Fibroblast of mammary gland (primary cell): ENCODE data around the gene NRN1.

Source experiments
- DNase-seq: peaks from one replicate; pipeline ENCODE4 v3.0.0-alpha.2; 2010; ENCODE audit warnings: low read depth
- H3K4me3 ChIP-seq: 2 replicates; pipeline ENCODE4 v1.5.1; 2011; ENCODE audit warnings: low read depth, mild to moderate bottlenecking, low read length, moderate library complexity; ENCODE audit not compliant: control insufficient read depth
- TF ChIP-seq, protein P1 (sequence below): conservative IDR thresholded peaks from 2 replicates; pipeline ENCODE4 v1.5.1; 2011; ENCODE audit warnings: low read depth, low read length, inconsistent platforms; ENCODE audit not compliant: control insufficient read depth, insufficient read depth

Gene NRN1, protein sequence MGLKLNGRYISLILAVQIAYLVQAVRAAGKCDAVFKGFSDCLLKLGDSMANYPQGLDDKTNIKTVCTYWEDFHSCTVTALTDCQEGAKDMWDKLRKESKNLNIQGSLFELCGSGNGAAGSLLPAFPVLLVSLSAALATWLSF

DNA sequence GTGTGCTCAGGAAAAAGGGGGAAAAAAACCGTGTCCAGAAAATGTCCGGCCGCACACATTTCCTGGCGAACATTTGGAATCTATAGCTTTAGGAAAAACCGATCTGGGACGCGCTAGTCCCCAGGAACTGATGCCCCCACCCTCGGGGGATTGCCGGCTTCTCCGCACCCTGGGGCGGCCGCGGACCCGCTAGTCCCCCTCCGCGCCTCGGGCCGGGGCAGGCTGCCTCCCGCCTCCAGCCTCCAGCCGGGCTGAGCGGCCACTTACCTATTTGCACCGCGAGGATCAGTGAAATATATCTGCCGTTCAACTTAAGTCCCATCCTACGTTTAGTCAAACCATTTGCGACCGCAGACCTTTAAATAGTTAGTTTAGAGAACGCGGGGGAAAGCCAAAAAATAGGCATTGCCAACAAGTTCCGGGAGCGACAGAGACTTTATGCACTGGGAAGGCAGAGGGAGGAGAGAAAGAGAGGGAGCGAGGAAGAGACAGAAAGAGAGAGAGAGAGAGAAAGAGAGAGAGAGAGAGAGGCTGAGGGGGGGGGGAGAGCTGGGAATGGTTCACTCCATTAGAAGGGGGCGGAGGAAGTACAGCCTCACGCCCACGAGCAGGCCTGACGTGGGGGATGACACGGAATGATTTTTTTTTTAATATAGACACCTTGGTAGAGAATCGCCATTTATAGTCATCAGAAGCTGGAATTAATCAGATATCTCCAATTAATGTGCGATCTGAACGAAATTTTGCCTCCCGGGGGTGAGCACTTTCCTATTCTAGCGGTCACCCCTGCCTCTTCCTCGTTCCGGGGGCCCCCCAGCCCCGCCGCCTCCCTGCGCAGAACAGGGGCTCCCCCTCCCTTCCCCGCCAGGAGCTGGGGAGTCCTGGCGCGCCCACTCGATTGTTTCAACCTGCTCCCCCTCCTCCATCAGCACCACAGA, at the start of gene NRN1:
Gene NRN1, minus strand, starts transcription at position 498 of the 938 bp plus-strand sequence. Its CDS starts 176 bp downstream, at position 322.
- H3K4me3 ChIP-seq, result peak within 1 kb of the TSS; percentile 68
- TF ChIP-seq, protein P1, sequence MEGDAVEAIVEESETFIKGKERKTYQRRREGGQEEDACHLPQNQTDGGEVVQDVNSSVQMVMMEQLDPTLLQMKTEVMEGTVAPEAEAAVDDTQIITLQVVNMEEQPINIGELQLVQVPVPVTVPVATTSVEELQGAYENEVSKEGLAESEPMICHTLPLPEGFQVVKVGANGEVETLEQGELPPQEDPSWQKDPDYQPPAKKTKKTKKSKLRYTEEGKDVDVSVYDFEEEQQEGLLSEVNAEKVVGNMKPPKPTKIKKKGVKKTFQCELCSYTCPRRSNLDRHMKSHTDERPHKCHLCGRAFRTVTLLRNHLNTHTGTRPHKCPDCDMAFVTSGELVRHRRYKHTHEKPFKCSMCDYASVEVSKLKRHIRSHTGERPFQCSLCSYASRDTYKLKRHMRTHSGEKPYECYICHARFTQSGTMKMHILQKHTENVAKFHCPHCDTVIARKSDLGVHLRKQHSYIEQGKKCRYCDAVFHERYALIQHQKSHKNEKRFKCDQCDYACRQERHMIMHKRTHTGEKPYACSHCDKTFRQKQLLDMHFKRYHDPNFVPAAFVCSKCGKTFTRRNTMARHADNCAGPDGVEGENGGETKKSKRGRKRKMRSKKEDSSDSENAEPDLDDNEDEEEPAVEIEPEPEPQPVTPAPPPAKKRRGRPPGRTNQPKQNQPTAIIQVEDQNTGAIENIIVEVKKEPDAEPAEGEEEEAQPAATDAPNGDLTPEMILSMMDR, result no peak
- peak; percentile 67 for DNase-seq

DNA sequence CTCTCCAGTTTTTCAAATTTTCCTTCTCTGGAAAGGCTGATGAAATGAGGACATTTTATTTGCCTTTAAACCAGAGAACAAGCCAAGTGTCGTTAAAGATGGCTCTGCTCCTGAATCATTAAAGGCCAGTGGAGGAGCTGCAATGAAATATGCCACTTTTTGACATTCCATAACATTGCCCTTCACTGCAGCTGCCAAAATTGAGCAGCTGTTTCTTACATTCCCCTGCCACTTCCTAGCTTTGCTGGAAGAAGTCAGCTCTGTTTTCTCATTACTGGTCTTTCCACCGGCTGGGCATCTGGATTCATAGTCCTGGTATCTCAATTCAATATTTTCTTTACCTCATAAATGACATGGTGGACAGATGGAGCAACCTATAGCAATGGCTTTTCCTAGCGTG, 45.5 kb upstream of the NRN1 start:
- DNase-seq, result no peak
- TF ChIP-seq, protein P1, result no peak
- no peak overlapping the region for H3K4me3 ChIP-seq

DNA sequence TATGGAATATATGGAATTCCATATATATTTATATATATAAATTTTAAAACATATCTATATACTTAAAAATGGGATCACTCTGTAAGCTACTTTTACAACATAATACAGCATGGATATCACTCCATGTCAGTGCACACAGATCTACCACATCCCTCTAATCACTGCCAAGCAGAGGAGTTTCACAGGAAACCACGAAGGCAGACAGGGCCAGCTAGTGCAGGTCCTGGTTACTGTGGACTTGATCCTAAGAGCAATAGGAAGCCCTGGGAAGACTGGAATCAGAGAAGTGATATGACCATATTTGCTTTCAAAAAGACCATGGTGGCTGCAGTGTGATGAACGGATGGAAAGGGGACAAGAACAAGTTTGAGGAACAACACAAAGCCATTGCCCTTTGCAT, 40.0 kb upstream of the NRN1 start:
- DNase-seq, result no peak
- TF ChIP-seq, protein P1, result no peak
- H3K4me3 ChIP-seq, result no peak overlapping the region

DNA sequence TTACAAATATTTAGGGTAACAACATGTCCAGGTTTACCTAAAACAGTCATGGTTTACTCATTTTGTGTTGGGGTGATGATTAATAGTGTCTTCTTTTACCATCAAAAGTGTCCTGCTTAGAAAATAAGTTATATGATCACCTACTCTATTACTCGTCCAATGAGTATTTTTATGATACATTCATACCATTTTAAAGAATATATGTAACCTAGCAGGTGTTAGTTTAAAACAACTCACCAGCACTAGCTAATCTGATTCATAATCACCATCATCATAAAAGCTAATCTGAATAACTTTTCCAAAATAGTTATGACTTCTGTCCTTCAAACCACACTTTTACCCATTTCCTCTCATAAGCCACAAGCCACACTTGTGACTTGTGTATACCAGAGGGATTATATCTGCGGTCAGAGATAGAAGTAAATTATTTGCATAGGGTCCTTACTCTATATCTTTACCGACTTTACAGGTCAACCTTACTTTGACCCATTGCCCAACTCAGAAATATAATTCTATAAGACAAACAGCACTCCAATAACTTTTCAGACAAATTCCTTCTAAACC, 33.3 kb upstream of the NRN1 start:
- DNase-seq, result no peak

DNA sequence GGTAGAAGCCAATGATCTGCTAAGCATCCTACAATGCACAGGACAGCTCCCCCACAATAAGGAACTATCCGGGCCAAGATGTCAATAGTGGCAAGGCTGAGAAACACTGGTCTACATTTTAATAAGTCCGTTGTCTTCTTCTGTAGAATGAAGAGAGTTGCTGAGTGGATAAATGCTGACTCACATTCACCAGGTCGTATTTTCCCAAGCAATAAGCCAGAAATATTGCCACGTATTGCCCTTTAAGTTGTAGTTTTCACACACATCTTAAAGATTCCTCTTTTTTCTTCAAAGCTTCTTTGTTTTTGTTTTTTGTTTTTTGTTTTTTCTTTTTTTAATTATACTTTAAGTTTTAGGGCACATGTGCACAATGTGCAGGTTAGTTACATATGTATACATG, 30.5 kb upstream of the NRN1 start:
- DNase-seq, result no peak
- H3K4me3 ChIP-seq, result no peak overlapping the region
- TF ChIP-seq, protein P1, result no peak

More for the DNA sequence above, 33.3 kb upstream of the NRN1 start:
- TF ChIP-seq, protein P1, result no peak
- no peak overlapping the region for H3K4me3 ChIP-seq

DNA sequence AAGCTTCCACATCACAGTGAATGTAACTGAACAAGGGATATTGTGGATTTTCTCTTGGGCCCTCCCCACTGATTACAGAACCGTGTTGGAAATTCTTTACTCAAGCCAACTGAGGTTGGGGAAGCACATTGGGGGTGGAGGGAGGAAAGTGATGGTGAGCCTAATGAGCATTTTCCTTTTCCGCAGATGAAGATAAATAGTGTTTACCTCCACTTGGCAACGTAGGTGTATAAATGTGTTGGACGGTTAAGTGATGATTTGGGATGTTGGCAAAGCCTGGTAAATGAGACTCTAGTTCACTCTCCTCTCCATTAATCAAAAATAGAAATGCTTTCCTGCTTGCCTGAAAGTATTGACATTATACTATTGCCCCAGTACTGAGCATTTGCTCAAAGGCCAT, 27.1 kb upstream of the NRN1 start:
- H3K4me3 ChIP-seq, result no peak overlapping the region
- DNase-seq, result no peak
- TF ChIP-seq, protein P1, result no peak
